ENCODE measurements around the gene PPP1R37. TPM values are rescaled to one million over a fixed set of nuclear protein-coding genes. Genes with fewer than 3 reads are reported as not detected.

PPP1R37 gene
- total RNA-seq, 4 donors from 2014 or later: 13.6 to 23.7 (median 19.4) TPM

DNA sequence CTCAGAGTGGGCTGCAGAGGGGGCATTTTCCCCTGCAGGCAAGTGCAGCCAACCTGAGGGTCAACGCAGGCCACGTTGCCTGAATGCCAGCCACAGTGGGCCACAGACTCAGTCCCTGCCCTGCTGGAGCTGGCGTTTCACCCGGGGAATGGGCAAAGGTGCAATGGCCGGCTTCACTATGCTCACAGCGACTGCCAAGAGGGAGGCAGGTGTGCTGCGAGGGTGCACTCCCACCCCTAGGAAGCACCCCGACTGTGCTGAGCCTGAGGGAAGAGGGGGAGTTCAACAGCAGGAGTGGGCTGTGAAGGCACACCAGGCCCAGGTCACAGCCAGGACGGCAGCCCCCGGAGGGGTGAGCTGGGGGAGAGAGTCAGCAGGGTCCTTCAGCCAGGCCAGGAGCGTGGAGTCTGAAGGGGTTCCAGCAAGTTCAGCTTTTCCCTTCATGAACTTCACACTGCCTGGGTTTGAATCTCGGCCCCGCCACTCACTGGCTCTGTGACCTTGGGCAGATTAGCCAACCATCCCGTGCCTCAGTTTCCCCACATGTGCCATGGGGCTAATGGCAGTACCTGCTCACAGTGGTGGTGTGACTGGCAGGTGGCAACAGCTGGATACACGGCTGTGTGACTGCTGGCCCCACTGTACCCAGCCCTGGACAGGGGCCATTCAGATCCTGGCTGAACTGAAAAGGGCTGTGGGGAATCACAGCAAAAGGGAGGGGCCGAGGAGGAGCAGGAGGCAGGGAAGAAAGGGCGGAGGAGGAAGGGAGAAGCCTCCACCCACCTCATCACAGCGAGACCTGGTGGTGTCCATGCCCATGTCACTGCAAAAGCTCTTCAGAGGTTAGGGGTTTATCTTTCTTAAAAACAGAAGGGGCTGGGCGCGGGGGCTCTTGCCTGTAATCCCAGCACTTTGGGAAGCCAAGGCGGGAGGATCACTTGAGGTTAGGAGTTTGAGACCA lies 77.4 kb downstream of the PPP1R37 start:
- no peak for DNase-seq (ENCODE audit: low spot score)
- no peak for ATAC-seq (ENCODE audit: low FRiP score)

DNA sequence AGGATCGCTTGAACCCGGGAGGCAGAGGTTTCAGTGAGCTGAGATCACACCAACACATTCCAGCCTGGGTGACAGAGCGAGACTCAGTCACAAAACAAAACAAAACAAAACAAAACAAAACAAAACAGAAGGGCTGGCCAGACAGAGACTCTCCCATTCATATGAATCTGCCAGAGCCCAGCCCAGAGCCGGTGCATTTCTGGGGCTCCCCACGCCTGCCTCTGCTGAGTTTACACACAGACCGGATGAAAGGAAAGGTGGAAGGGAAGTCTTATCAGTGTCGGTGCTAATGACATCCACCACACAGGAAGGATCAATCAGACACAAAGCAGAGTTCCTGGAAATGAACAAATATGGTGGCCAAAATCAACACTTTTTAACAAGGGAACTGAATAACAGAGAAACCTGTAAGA lies 78.2 kb downstream of the PPP1R37 start:
- ATAC-seq (ENCODE audit: low FRiP score) (no peak), DNase-seq (ENCODE audit: low spot score) (no peak)
- TF ChIP-seq, protein P1, sequence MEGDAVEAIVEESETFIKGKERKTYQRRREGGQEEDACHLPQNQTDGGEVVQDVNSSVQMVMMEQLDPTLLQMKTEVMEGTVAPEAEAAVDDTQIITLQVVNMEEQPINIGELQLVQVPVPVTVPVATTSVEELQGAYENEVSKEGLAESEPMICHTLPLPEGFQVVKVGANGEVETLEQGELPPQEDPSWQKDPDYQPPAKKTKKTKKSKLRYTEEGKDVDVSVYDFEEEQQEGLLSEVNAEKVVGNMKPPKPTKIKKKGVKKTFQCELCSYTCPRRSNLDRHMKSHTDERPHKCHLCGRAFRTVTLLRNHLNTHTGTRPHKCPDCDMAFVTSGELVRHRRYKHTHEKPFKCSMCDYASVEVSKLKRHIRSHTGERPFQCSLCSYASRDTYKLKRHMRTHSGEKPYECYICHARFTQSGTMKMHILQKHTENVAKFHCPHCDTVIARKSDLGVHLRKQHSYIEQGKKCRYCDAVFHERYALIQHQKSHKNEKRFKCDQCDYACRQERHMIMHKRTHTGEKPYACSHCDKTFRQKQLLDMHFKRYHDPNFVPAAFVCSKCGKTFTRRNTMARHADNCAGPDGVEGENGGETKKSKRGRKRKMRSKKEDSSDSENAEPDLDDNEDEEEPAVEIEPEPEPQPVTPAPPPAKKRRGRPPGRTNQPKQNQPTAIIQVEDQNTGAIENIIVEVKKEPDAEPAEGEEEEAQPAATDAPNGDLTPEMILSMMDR (IDR thresholded peaks at IDR 0.05): no peak

More for the DNA sequence above, 77.4 kb downstream of the PPP1R37 start:
- TF ChIP-seq, protein P1 (IDR thresholded peaks at IDR 0.05): no peak

DNA sequence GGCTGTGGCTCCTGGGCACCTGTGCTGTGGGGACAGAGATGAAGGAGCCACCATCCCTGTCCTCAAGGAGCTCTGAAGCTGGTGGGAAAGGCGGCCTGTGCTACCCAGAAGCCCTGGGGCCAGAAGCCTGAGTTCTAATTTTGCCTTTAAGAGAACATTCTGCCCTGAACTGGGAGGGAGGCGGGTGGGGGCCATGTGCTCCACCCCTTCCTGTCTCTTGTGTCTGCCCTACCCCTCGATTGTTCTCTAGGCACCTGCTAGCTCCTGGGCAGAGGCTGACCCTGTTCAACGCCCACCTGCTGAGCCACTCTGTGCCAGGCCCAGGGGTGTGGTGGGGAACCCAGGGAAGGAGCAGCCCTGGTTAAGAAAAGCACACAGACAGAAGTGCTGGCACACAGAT lies 79.2 kb downstream of the PPP1R37 start:
- ATAC-seq (ENCODE audit: low FRiP score) (no peak), DNase-seq (ENCODE audit: low spot score) (no peak)
- TF ChIP-seq, protein P1 (IDR thresholded peaks at IDR 0.05): no peak

DNA sequence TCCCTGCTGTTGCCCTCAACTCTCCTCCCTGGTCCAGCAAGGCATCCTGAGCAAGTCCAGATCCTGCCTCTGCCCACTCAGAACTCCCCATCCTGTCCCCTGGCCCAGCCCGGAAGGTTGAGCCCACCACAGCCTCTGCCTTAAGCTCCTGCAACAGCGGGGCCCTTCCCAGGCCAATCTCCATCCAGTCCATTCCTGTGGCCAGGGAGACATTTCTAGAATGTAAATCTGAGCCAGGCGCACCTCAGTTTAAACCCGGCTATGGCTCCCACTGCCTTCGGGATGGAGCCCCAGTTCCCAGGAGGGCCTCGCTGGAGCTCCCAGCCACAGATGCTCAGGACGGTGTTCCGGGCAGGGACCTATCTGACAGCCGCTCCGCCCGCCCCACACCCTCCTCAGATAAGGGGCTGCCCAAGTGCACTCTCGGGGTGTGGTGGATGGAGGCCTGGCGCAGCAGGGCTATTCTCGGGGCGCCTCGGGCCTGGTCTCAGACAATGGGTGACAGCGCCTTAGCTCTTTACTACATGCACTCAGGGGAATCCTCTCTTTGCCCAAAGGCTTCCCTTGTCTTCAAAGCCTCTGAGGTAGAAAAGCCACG lies 79.7 kb downstream of the PPP1R37 start:
- DNase-seq (ENCODE audit: low spot score) (no peak), ATAC-seq (ENCODE audit: low FRiP score) (no peak)
- TF ChIP-seq, protein P1 (IDR thresholded peaks at IDR 0.05): no peak

DNA sequence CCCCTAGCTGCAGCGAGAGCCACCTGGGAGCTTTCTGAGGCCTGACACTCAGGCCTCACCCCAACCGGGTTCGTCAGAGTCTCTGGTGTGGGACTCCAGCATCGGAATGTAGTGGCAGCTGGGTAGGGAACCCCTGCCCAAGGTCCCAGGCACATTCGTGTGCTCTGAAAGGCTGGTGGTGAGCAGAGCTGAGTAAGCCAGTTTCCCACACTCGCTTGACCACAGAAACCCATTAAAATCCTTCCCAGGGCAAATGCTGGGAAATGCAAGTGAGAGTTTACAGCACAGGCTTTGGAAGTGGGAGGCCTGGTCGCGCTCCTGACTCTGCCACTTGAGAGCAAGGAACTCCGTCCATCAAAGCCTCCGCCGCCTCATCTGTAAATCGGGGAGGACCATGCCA lies 80.8 kb downstream of the PPP1R37 start:
- TF ChIP-seq, protein P1 (IDR thresholded peaks at IDR 0.05): no peak
- no peak for ATAC-seq (ENCODE audit: low FRiP score)
- DNase-seq (ENCODE audit: low spot score): no peak

DNA sequence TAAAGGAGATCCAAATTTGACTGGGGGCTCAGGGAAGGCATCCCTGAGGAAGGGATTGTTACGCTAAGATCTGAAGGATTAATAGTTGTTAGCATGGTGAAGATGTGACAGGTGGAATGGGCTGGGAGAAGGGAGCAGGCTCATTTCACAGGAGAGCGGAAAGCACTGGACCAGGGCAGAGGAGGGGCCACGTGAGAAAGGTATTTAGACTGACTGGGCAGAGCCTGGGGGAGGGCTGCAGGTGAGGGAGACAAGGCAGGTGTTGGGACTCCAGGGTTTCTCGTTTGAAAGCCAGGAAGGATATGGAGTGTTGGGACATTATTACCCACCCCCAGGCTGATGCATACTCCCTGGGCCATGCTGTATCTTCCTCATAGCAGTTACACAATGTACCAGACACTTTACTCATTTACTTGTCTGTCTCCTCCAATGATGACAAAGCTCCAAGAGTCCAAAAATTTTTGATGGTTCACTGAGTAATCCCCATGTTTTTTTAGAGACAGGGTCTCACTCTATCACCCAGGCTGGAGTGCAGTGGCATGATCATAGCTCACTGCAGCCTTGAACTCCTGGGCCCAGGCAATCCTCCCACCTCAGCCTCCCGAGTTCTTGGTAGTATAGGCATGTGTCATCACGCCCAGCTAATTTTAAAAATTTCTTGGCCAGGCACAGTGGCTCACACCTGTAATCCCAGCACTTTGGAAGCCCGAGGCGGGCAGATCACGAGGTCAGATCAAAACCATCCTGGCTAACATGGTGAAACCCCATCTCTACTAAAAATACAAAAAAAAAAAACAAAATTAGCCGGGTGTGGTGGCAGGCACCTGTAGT lies 82.8 kb downstream of the PPP1R37 start:
- ATAC-seq (ENCODE audit: low FRiP score) (no peak), DNase-seq (ENCODE audit: low spot score) (no peak)
- TF ChIP-seq, protein P1 (IDR thresholded peaks at IDR 0.05): no peak

Data from omental fat pad (tissue), 4 donors.